HepG2 (cell line): ENCODE results near the gene MB21D2. TPM values are rescaled to one million over a fixed set of nuclear protein-coding genes. Genes with fewer than 3 reads are reported as not detected.

Experiments used
- ATAC-seq: fragments of 200-7000 bp; cut with Tn5 transposase; 3 replicates; pipeline ENCODE4 v1.9.1; 2020; ENCODE audit warnings: mild to moderate bottlenecking, moderate library complexity
- BruUV-seq: library from RNA; stranded (reverse); fragments of 400-500 nt; replicated peaks from 2 replicates; lab custom pipeline; 2021; lab: Mats Ljungman, UMichigan
- CTCF ChIA-PET: fragments of 300-600 bp; formaldehyde crosslinking; extraction: SDS; loops from one replicate; lab custom pipeline; 2021; ENCODE audit warnings: low total read pairs, inconsistent platforms, low intra/inter-chr PET ratio; lab: Yijun Ruan, JAX
- POLR2A ChIA-PET: fragments of 350-600 bp; sonication (Branson Sonifier 250); formaldehyde crosslinking; loops from one replicate; lab custom pipeline; 2020; ENCODE audit warnings: antibody characterized with exemption, inconsistent platforms; lab: Yijun Ruan, JAX
- DNase-seq: peaks from one replicate; pipeline ENCODE4 v3.0.0-alpha.2; 2015; ENCODE audit warnings: low spot score
- FAIRE-seq: peaks from 3 replicates; lab custom pipeline; 2011; peaks lifted over from hg19 to GRCh38; lab: Jason Lieb, UNC
- H2AFZ ChIP-seq: one replicate; pipeline ENCODE4 v1.6.1; 2011; ENCODE audit warnings: low read length, inconsistent platforms
- H3K27ac ChIP-seq: fragments of 300-600 bp; 3 replicates; pipeline ENCODE4 v1.8.0; 2011; ENCODE audit warnings: mixed run types, mild to moderate bottlenecking, mixed read lengths, low read length, inconsistent platforms; ENCODE audit not compliant: insufficient read depth; ENCODE audit errors: extremely low read length
- H3K27me3 ChIP-seq, 2 experiments: fragments of 200-600 bp in 1 of 2; 2 replicates in 1 of 2; 3 replicates in 1 of 2; pipeline versions ENCODE4 v1.6.0 to v1.8.0; 2011; ENCODE audit warnings: low read length in 2 of 2, mild to moderate bottlenecking in 2 of 2, moderate library complexity in 2 of 2, inconsistent platforms in 1 of 2; ENCODE audit not compliant: insufficient read depth in 2 of 2, control insufficient read depth in 1 of 2
- H3K36me3 ChIP-seq, 2 experiments: fragments of 200-600 bp in 1 of 2; replicated peaks in 1 of 2; 2 replicates in 1 of 2; 3 replicates in 1 of 2; pipeline versions ENCODE4 v1.5.1 to v1.8.0; 2011; ENCODE audit warnings: low read length in 2 of 2, inconsistent platforms in 1 of 2; ENCODE audit not compliant: insufficient read depth in 2 of 2, control insufficient read depth in 1 of 2
- H3K4me1 ChIP-seq: 2 replicates; pipeline ENCODE4 v1.5.1; 2012; ENCODE audit warnings: low read length, inconsistent platforms; ENCODE audit not compliant: insufficient read depth
- H3K4me2 ChIP-seq: 2 replicates; pipeline ENCODE4 v1.6.0; 2011; ENCODE audit warnings: low read depth, low read length, inconsistent platforms
- H3K4me3 ChIP-seq, 3 experiments: fragments of 200-600 bp in 1 of 3; sonication (generic), shearing (Covaris generic) in 1 of 3; replicated peaks in 1 of 3; 2 replicates each; pipeline ENCODE4 v1.5.1; 2011 to 2016; ENCODE audit warnings: low read length in 3 of 3, inconsistent platforms in 2 of 3, low read depth in 2 of 3, mild to moderate bottlenecking in 2 of 3, control low read depth in 1 of 3, mixed read lengths in 1 of 3; ENCODE audit not compliant: insufficient read depth in 1 of 3
- H3K79me2 ChIP-seq: one replicate; pipeline ENCODE4 v1.6.1; 2011; ENCODE audit warnings: low read length, inconsistent platforms; ENCODE audit not compliant: insufficient read depth
- H3K9ac ChIP-seq: 2 replicates; pipeline ENCODE4 v1.6.0; 2011; ENCODE audit warnings: mild to moderate bottlenecking, low read depth, low read length, inconsistent platforms; ENCODE audit not compliant: insufficient read depth
- H3K9me3 ChIP-seq: 2 replicates; pipeline ENCODE4 v1.5.1; 2012; ENCODE audit warnings: mild to moderate bottlenecking, low read length
- H4K20me1 ChIP-seq: 2 replicates; pipeline ENCODE4 v1.6.0; 2011; ENCODE audit warnings: inconsistent platforms, mild to moderate bottlenecking, low read length, moderate library complexity; ENCODE audit not compliant: insufficient read depth
- EEA1 ChIP-seq: sonication (generic); formaldehyde crosslinking; IDR thresholded peaks from 2 replicates; pipeline ENCODE4 v1.5.1; 2020; ENCODE audit warnings: mild to moderate bottlenecking, missing genetic modification reagents, borderline replicate concordance
- ETV6 ChIP-seq: sonication (generic); formaldehyde crosslinking; conservative IDR thresholded peaks from 2 replicates; pipeline ENCODE4 v1.4.0; 2020; ENCODE audit warnings: missing genetic modification reagents
- HDAC2 ChIP-seq: sonication (generic); formaldehyde crosslinking; IDR thresholded peaks from 2 replicates; pipeline ENCODE4 v1.4.0; 2020; ENCODE audit warnings: missing genetic modification reagents
- HMGXB3 ChIP-seq: sonication (generic); formaldehyde crosslinking; IDR thresholded peaks from 2 replicates; pipeline ENCODE4 v1.4.0; 2020; ENCODE audit warnings: missing genetic modification reagents, borderline replicate concordance
- HOXA3 ChIP-seq: sonication (generic); formaldehyde crosslinking; IDR thresholded peaks from 2 replicates; pipeline ENCODE4 v1.5.0; 2020; ENCODE audit warnings: missing genetic modification reagents
- MTERF4 ChIP-seq: sonication (generic); formaldehyde crosslinking; IDR thresholded peaks from 2 replicates; pipeline ENCODE4 v1.8.0; 2023; ENCODE audit warnings: mild to moderate bottlenecking, missing genetic modification reagents
- MTF2 ChIP-seq: sonication (generic); formaldehyde crosslinking; IDR thresholded peaks from 2 replicates; pipeline ENCODE4 v1.5.0; 2020; ENCODE audit warnings: missing genetic modification reagents, borderline replicate concordance
- NKX3-1 ChIP-seq: sonication (generic); formaldehyde crosslinking; IDR thresholded peaks from 2 replicates; pipeline ENCODE4 v1.5.0; 2020; ENCODE audit warnings: missing genetic modification reagents
- POLR2A ChIP-seq, 2 experiments: IDR thresholded peaks; 2 replicates each; pipeline ENCODE4 v1.6.1; 2011; ENCODE audit warnings: low read depth in 2 of 2, low read length in 2 of 2, mild to moderate bottlenecking in 1 of 2, moderate library complexity in 1 of 2; ENCODE audit not compliant: insufficient read depth in 1 of 2
- RBFOX2 ChIP-seq: fragments of 200-400 bp; formaldehyde crosslinking; IDR thresholded peaks from 2 replicates; pipeline ENCODE4 v1.6.1; 2017; ENCODE audit warnings: low read depth, mild to moderate bottlenecking, low read length
- SYNCRIP ChIP-seq: fragments of 200-400 bp; formaldehyde crosslinking; IDR thresholded peaks from 2 replicates; pipeline ENCODE4 v1.6.1; 2018; ENCODE audit warnings: mild to moderate bottlenecking, low read depth, low read length; ENCODE audit not compliant: insufficient read depth
- TCF7 ChIP-seq: sonication (generic); IDR thresholded peaks from 2 replicates; pipeline ENCODE4 v1.6.1; 2016; ENCODE audit warnings: antibody characterized with exemption, low read depth
- ZNF142 ChIP-seq: sonication (generic); formaldehyde crosslinking; IDR thresholded peaks from 2 replicates; pipeline ENCODE4 v1.4.0; 2020; ENCODE audit warnings: missing genetic modification reagents
- ZNF652 ChIP-seq: IDR thresholded peaks from 2 replicates; pipeline ENCODE4 v1.6.1; 2016; ENCODE audit warnings: low read depth, borderline replicate concordance
- ZSCAN22 ChIP-seq: sonication (generic); formaldehyde crosslinking; IDR thresholded peaks from 2 replicates; pipeline ENCODE4 v1.4.0; 2020; ENCODE audit warnings: mild to moderate bottlenecking, missing genetic modification reagents
- WGBS: methylation state at CpG from one replicate; pipeline ENCODE4 v1.1.6; 2017; ENCODE audit warnings: low lambda C conversion rate; 5-methylcytosine and 5-hydroxymethylcytosine counted together
- in situ Hi-C: cut with HindIII; loops from 2 replicates; pipeline ENCODE4 v1.10.0; 2017; ENCODE audit warnings: low pct_unique_long_range_greater_than_20kb; ENCODE audit not compliant: extremely low pct_ligation_motif_present
- intact Hi-C: fragments of 100-400 bp; cut with micrococcal nuclease; formaldehyde crosslinking; loops from one replicate; pipeline ENCODE4 v1.10.0; 2022; ENCODE audit not compliant: unreplicated experiment
- polyA plus RNA-seq, 8 experiments: library from polyadenylated mRNA; depleted of rRNA in 3 of 8; stranded (reverse) in 7 of 8; unstranded in 1 of 8; fragments of >200 nt; fragmentation: Illumina TruSeq in 4 of 8; extraction: Trizol in 4 of 8; gene quantifications; 2 replicates each; pipeline versions ENCODE4 v1.2.1 to v1.2.3, GENCODE V29; 2011 to 2016; ENCODE audit warnings: low read depth in 4 of 8, missing spikeins in 1 of 8, mixed read lengths in 1 of 8; ENCODE audit not compliant: insufficient read depth in 1 of 8
- total RNA-seq, 5 experiments: library from RNA; depleted of rRNA; stranded (reverse); fragments of >200 nt; fragmentation: Illumina TruSeq; extraction: Trizol; gene quantifications; 2 replicates each; pipeline ENCODE4 v1.2.3, GENCODE V29; 2016; ENCODE audit warnings: low read depth in 1 of 5

MB21D2 gene
- total and polyA plus RNA-seq, 2 of the 13 experiments (the other 11 are each of a cell fraction or from before 2014, with no cell fraction given): 0.90 to 1.6 TPM

GRCh38 chr3:192913540-192913939, 4.1 kb downstream of the MB21D2 start:
- Histone ChIP-seq H4K20me1 (0 out of 2 replicates have a peak, but pooled peaks cover 8% of the 10 kb centered on the region), H3K9me3 (no peaks in the 10 kb centered on the region), H3K27me3 (peaks cover 0 to 14% of the 10 kb centered on the region in 2 experiments; a peak in 2 of 5 replicates), H3K27ac (no peak overlapping the region), H3K79me2 (no peaks in the 10 kb centered on the region), H3K4me3 (no peak overlapping the region), H3K9ac (no peak overlapping the region), H2AFZ (no peak overlapping the region), H3K4me2 (no peak overlapping the region), H3K36me3 (no peaks in the 10 kb centered on the region), H3K4me1 (peaks cover 13% of the 10 kb centered on the region)
- FAIRE-seq (no peak), DNase-seq (no peak), ATAC-seq (no peak)
- CTCF ChIA-PET: no interaction called here
- POLR2A ChIA-PET: no interaction called here
- intact Hi-C loops: loop anchor here (10.0 kb wide), 1 partner anchor 59 kb away; no protein-coding TSS in a partner anchor
- no TSS peak for BruUV-seq
- 91% methylated on average over 4 of the region's 4 CpGs for WGBS
- in situ Hi-C loops: loop anchor here (25.0 kb wide), 1 partner anchor 674 kb away; the partner anchor contains the start of gene OPA1
- no peak for TF ChIP-seq ZNF652 (CRISPR knock-in tag)
- TF ChIP-seq SYNCRIP: no peak
- TF ChIP-seq ZSCAN22 (CRISPR knock-in tag): no peak
- TF ChIP-seq HOXA3 (CRISPR knock-in tag): no peak
- TF ChIP-seq MTERF4: no peak
- TF ChIP-seq EEA1 (CRISPR knock-in tag): no peak
- no peak for TF ChIP-seq RBFOX2
- TF ChIP-seq MTF2: no peak
- TF ChIP-seq TCF7: no peak
- TF ChIP-seq NKX3-1: no peak
- no peak for TF ChIP-seq ZNF142
- TF ChIP-seq POLR2A (IDR thresholded peaks at IDR 0.05; ENCODE audit: insufficient read depth in 1 of 2, low read depth in 2 of 2, low read length in 2 of 2): no peak
- TF ChIP-seq ETV6 (CRISPR knock-in tag): no peak
- no peak for TF ChIP-seq HDAC2 (CRISPR knock-in tag)
- TF ChIP-seq HMGXB3 (CRISPR knock-in tag): no peak
